Activated B cell treated with CpG ODN at 0.5 μM for 24 hours (primary cell): ENCODE measurements around the gene PPARG. TPM values are rescaled to one million over a fixed set of nuclear protein-coding genes. Genes with fewer than 3 reads are reported as not detected.
"Not testable (repeated sequence)": the region's sequence is repeated elsewhere in the genome, so short reads cannot be mapped to it uniquely, and the experiment has no call there.

Source experiments
- ATAC-seq: fragments of 200-7000 bp; cut with Tn5 transposase; one replicate; pipeline ENCODE4 v1.10.0; 2021; ENCODE audit warnings: low read depth, mild to moderate bottlenecking, moderate library complexity
- CTCF ChIA-PET: fragments of 350-600 bp; sonication (Branson Sonifier 250); formaldehyde crosslinking; loops from one replicate; lab custom pipeline; 2021; ENCODE audit warnings: antibody characterized with exemption; lab: Charles Lee
- POLR2A ChIA-PET: fragments of 350-600 bp; sonication (Branson Sonifier 250); formaldehyde crosslinking; loops from one replicate; lab custom pipeline; 2021; ENCODE audit warnings: antibody characterized with exemption; lab: Charles Lee
- DNase-seq: peaks from one replicate; pipeline ENCODE4 v3.0.0; 2022
- H3K27ac Mint-ChIP-seq: one replicate; pipeline ENCODE4 v1.8.0; 2020; ENCODE audit warnings: mixed read lengths
- H3K27me3 Mint-ChIP-seq: one replicate; pipeline ENCODE4 v1.8.0; 2021; ENCODE audit warnings: mixed read lengths
- H3K36me3 Mint-ChIP-seq: one replicate; pipeline ENCODE4 v1.8.0; 2021; ENCODE audit warnings: low read depth, mixed read lengths
- H3K4me1 Mint-ChIP-seq: one replicate; pipeline ENCODE4 v1.8.0; 2021; ENCODE audit warnings: mixed read lengths
- H3K4me3 Mint-ChIP-seq: one replicate; pipeline ENCODE4 v1.8.0; 2020; ENCODE audit warnings: mild to moderate bottlenecking, mixed read lengths
- H3K9me3 Mint-ChIP-seq: one replicate; pipeline ENCODE4 v1.8.0; 2020; ENCODE audit warnings: mixed read lengths
- CTCF ChIP-seq: fragments of 200-600 bp; IDR thresholded peaks from one replicate; pipeline ENCODE4 v1.8.0; 2022; ENCODE audit warnings: antibody characterized with exemption, mild to moderate bottlenecking
- intact Hi-C: fragments of 100-400 bp; cut with micrococcal nuclease; formaldehyde crosslinking; loops from one replicate; pipeline ENCODE4 v1.15.1; 2024
- total RNA-seq: library from RNA; stranded (reverse); gene quantifications from 2 replicates; pipeline ENCODE4 v1.2.3, GENCODE V29; 2022

PPARG gene
- total RNA-seq, 1 donor from 2014 or later = not detected

GRCh38 chr3:12384451-12385233 is 95.8 kb downstream of the PPARG start:
- DNase-seq (no peak), ATAC-seq (no peak)
- no peaks in the 10 kb centered on the region for H3K36me3 Mint-ChIP-seq
- H3K4me3 Mint-ChIP-seq = no peak overlapping the region
- H3K4me1 Mint-ChIP-seq = peaks cover 11% of the 10 kb centered on the region
- H3K27me3 Mint-ChIP-seq = peaks cover 10% of the 10 kb centered on the region
- H3K9me3 Mint-ChIP-seq = peaks cover 3% of the 10 kb centered on the region
- ChIA-PET CTCF (no interaction called here), POLR2A (no interaction called here)
- intact Hi-C loops = no loop called here
- no peak overlapping the region for H3K27ac Mint-ChIP-seq
- no peak for TF ChIP-seq CTCF

- H3K27me3 Mint-ChIP-seq, H3K36me3 Mint-ChIP-seq, intact Hi-C loops, H3K9me3 Mint-ChIP-seq, H3K4me3 Mint-ChIP-seq, POLR2A ChIA-PET, DNase-seq, ATAC-seq, H3K4me1 Mint-ChIP-seq, H3K27ac Mint-ChIP-seq, CTCF ChIA-PET: not testable (repeated sequence)
Measured at GRCh38 chr3:12386514-12387291, 97.8 kb downstream of the PPARG start.

GRCh38 chr3:12388185-12388584 is 99.3 kb downstream of the PPARG start:
- peaks cover 10% of the 10 kb centered on the region for H3K27me3 Mint-ChIP-seq
- no peak overlapping the region for H3K27ac Mint-ChIP-seq
- no peak overlapping the region for H3K4me3 Mint-ChIP-seq
- intact Hi-C loops = no loop called here
- ATAC-seq (no peak), DNase-seq (no peak)
- peaks cover 3% of the 10 kb centered on the region for H3K9me3 Mint-ChIP-seq
- POLR2A ChIA-PET = no interaction called here
- CTCF ChIA-PET = no interaction called here
- no peaks in the 10 kb centered on the region for H3K4me1 Mint-ChIP-seq
- no peak for TF ChIP-seq CTCF
- H3K36me3 Mint-ChIP-seq = no peaks in the 10 kb centered on the region

- intact Hi-C loops = no loop called here
- peaks cover 5% of the 10 kb centered on the region for H3K27me3 Mint-ChIP-seq
- no peak for TF ChIP-seq CTCF
- ATAC-seq (no peak), DNase-seq (no peak)
- no peak overlapping the region for H3K27ac Mint-ChIP-seq
- H3K36me3 Mint-ChIP-seq = no peaks in the 10 kb centered on the region
- CTCF ChIA-PET = no interaction called here
- H3K9me3 Mint-ChIP-seq = no peaks in the 10 kb centered on the region
- POLR2A ChIA-PET = no interaction called here
- H3K4me1 Mint-ChIP-seq = peaks cover 11% of the 10 kb centered on the region
- H3K4me3 Mint-ChIP-seq = no peak overlapping the region
Measured at GRCh38 chr3:12392101-12392878, 103.4 kb downstream of the PPARG start.

- DNase-seq = no peak
- POLR2A ChIA-PET = no interaction called here
- no peaks in the 10 kb centered on the region for H3K9me3 Mint-ChIP-seq
- no peak overlapping the region for H3K27ac Mint-ChIP-seq
- no peaks in the 10 kb centered on the region for H3K36me3 Mint-ChIP-seq
- H3K27me3 Mint-ChIP-seq = no peaks in the 10 kb centered on the region
- intact Hi-C loops = no loop called here
- TF ChIP-seq CTCF = no peak
- ATAC-seq = no peak
- CTCF ChIA-PET = no interaction called here
- H3K4me1 Mint-ChIP-seq = peaks cover 17% of the 10 kb centered on the region
- H3K4me3 Mint-ChIP-seq = no peak overlapping the region
Measured at GRCh38 chr3:12393894-12394293, 105.0 kb downstream of the PPARG start.
